Neutrophil (primary cell): Measurements from ENCODE around the gene THSD4.

Experiments
- H3K27ac ChIP-seq: fragments of 200-600 bp; sonication (generic); 2 replicates; pipeline ENCODE4 v1.5.1; 2016; ENCODE audit warnings: mild to moderate bottlenecking, moderate library complexity
- H3K27me3 ChIP-seq: fragments of 200-600 bp; sonication (generic); 2 replicates; pipeline ENCODE4 v1.6.0; 2016; ENCODE audit warnings: mild to moderate bottlenecking
- H3K36me3 ChIP-seq: fragments of 200-600 bp; sonication (generic); 2 replicates; pipeline ENCODE4 v1.5.1; 2017
- H3K4me1 ChIP-seq, 2 experiments: fragments of 200-600 bp in 1 of 2; sonication (generic) in 1 of 2; 1 replicate in 1 of 2; 2 replicates in 1 of 2; pipeline versions ENCODE4 v1.5.1 to v1.6.1; 2013 to 2016; ENCODE audit warnings: low read depth in 1 of 2, low read length in 1 of 2, mild to moderate bottlenecking in 1 of 2, moderate library complexity in 1 of 2; ENCODE audit not compliant: control insufficient read depth in 1 of 2, insufficient read depth in 1 of 2
- H3K4me3 ChIP-seq, 2 experiments: fragments of 200-600 bp in 1 of 2; sonication (generic) in 1 of 2; 1 replicate in 1 of 2; 2 replicates in 1 of 2; pipeline ENCODE4 v1.5.1; 2013 to 2016; ENCODE audit warnings: low read depth in 1 of 2, low read length in 1 of 2, mild to moderate bottlenecking in 1 of 2, moderate library complexity in 1 of 2
- H3K9me3 ChIP-seq: fragments of 200-600 bp; sonication (generic); 2 replicates; pipeline ENCODE4 v1.5.1; 2016
- CTCF ChIP-seq: fragments of 200-600 bp; sonication (generic); IDR thresholded peaks from 2 replicates; pipeline ENCODE4 v1.5.1; 2016; ENCODE audit warnings: antibody characterized with exemption

THSD4 gene

GRCh38 chr15:71551566-71551965 lies 436.3 kb downstream of the THSD4 start:
- Histone ChIP-seq H3K27ac (no peak overlapping the region), H3K4me1 (no peaks in the 10 kb centered on the region), H3K36me3 (no peaks in the 10 kb centered on the region), H3K4me3 (no peak overlapping the region), H3K27me3 (peaks cover 34% of the 10 kb centered on the region), H3K9me3 (no peaks in the 10 kb centered on the region)
- TF ChIP-seq CTCF, result no peak

GRCh38 chr15:71559098-71559497 lies 443.8 kb downstream of the THSD4 start:
- H3K4me3 ChIP-seq, result no peak overlapping the region
- TF ChIP-seq CTCF, result no peak
- no peaks in the 10 kb centered on the region for H3K9me3 ChIP-seq
- no peaks in the 10 kb centered on the region for H3K36me3 ChIP-seq
- H3K4me1 ChIP-seq, result no peaks in the 10 kb centered on the region
- H3K27me3 ChIP-seq, result no peaks in the 10 kb centered on the region
- H3K27ac ChIP-seq, result no peak overlapping the region

GRCh38 chr15:71559616-71560015 lies 444.3 kb downstream of the THSD4 start:
- H3K27ac ChIP-seq, result no peak overlapping the region

GRCh38 chr15:71562251-71562650 lies 447.0 kb downstream of the THSD4 start:
- no peak for TF ChIP-seq CTCF
- Histone ChIP-seq H3K36me3 (no peaks in the 10 kb centered on the region), H3K27me3 (peaks cover 9% of the 10 kb centered on the region), H3K4me1 (no peaks in the 10 kb centered on the region), H3K27ac (no peak overlapping the region), H3K9me3 (no peaks in the 10 kb centered on the region), H3K4me3 (no peak overlapping the region)

More at GRCh38 chr15:71559616-71560015, 444.3 kb downstream of the THSD4 start:
- H3K9me3 ChIP-seq, result no peaks in the 10 kb centered on the region
- no peak for TF ChIP-seq CTCF
- no peaks in the 10 kb centered on the region for H3K4me1 ChIP-seq
- no peaks in the 10 kb centered on the region for H3K27me3 ChIP-seq
- H3K4me3 ChIP-seq, result no peak overlapping the region
- H3K36me3 ChIP-seq, result no peaks in the 10 kb centered on the region

- Histone ChIP-seq H3K27ac (no peak overlapping the region), H3K36me3 (no peaks in the 10 kb centered on the region), H3K27me3 (peaks cover 9% of the 10 kb centered on the region), H3K4me1 (no peaks in the 10 kb centered on the region), H3K4me3 (no peak overlapping the region), H3K9me3 (no peaks in the 10 kb centered on the region)
- TF ChIP-seq CTCF, result no peak
These were observed 448.9 kb downstream of the THSD4 start for GRCh38 chr15:71564217-71564616.

- TF ChIP-seq CTCF, result no peak
- H3K27me3 ChIP-seq, result peaks cover 9% of the 10 kb centered on the region
- no peaks in the 10 kb centered on the region for H3K4me1 ChIP-seq
- no peaks in the 10 kb centered on the region for H3K36me3 ChIP-seq
- no peak overlapping the region for H3K27ac ChIP-seq
- H3K4me3 ChIP-seq, result no peak overlapping the region
- no peaks in the 10 kb centered on the region for H3K9me3 ChIP-seq
These were observed 449.7 kb downstream of the THSD4 start for GRCh38 chr15:71565006-71565405.
